D721Med (cell line): Measurements from ENCODE around the gene ASXL1.
"Not testable (repeated sequence)": the region's sequence is repeated elsewhere in the genome, so short reads cannot be mapped to it uniquely, and the experiment has no call there.

ENCODE experiments used
- DNase-seq: peaks from one replicate; pipeline ENCODE4 v3.0.0; 2011; ENCODE audit warnings: low spot score; ENCODE audit not compliant: insufficient read length
- FAIRE-seq: peaks from 2 replicates; lab custom pipeline; 2011; peaks lifted over from hg19 to GRCh38; lab: Jason Lieb, UNC
- TF ChIP-seq, protein P1 (sequence below): IDR thresholded peaks from 2 replicates; pipeline ENCODE4 v1.5.1; 2012; ENCODE audit warnings: mild to moderate bottlenecking, control low read depth; ENCODE audit not compliant: insufficient read depth; ENCODE audit errors: missing control alignments

The ASXL1 gene

DNA sequence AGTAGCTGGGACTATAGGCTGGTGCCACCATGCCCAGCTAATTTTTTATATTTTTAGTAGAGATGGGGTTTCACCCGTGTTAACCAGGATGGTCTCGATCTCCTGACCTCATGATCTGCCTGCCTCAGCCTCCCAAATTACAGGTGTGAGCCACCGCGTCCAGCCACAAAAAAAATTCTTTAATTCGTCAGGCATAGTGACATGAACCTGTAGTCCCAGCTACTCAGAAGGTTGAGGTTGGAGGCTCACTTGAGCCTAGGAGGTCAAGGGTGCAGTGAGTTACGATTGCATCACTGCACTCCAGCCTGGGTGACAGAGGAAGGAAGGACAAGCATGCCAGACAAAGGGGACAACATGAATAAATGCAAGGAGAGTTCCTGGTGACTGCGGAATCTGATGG lies 19.5 kb upstream of the ASXL1 start:
- no peak for FAIRE-seq
- TF ChIP-seq, protein P1, sequence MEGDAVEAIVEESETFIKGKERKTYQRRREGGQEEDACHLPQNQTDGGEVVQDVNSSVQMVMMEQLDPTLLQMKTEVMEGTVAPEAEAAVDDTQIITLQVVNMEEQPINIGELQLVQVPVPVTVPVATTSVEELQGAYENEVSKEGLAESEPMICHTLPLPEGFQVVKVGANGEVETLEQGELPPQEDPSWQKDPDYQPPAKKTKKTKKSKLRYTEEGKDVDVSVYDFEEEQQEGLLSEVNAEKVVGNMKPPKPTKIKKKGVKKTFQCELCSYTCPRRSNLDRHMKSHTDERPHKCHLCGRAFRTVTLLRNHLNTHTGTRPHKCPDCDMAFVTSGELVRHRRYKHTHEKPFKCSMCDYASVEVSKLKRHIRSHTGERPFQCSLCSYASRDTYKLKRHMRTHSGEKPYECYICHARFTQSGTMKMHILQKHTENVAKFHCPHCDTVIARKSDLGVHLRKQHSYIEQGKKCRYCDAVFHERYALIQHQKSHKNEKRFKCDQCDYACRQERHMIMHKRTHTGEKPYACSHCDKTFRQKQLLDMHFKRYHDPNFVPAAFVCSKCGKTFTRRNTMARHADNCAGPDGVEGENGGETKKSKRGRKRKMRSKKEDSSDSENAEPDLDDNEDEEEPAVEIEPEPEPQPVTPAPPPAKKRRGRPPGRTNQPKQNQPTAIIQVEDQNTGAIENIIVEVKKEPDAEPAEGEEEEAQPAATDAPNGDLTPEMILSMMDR: no peak

DNA sequence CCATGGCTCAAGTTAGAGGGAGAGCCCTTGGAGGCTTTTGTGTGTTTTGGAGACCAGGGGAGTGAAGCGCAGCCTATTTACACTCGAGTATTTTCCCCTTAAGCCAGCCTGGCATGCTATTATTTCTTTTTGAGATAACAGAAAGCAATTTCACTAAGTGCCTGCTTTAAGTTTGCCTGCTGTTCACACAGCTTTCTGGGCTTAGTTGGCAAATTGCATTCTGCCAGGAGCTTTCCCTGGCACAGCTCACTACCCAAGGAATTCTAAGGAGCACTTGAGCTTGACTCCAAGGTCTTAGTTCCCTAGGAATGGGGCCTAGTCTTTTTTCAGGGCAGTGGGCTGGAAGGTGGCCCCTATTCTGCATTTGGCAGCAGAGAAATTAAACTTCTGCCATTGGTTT lies 19.0 kb upstream of the ASXL1 start:
- FAIRE-seq: no peak

More for the DNA sequence above, 19.5 kb upstream of the ASXL1 start:
- no peak for DNase-seq

DNA sequence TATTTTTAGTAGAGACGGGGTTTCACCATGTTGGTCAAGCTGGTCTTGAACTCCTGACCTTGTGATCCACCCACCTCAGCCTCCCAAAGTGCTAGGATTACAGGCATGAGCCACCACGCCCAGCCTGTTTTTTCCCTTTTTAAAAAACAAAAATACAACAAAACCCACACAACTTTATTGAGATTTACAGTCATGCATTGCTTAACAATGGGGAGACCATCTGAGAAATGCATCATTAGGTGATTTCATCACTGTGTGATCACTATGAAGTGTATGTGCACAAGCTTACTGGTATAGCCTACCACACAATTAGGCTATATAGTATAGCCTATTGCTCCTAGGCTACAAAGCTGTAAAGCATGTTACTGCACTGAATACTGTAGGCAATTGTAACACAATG lies 17.1 kb upstream of the ASXL1 start:
- not testable (repeated sequence) for FAIRE-seq

More for the DNA sequence above, 19.0 kb upstream of the ASXL1 start:
- TF ChIP-seq, protein P1: no peak
- no peak for DNase-seq

DNA sequence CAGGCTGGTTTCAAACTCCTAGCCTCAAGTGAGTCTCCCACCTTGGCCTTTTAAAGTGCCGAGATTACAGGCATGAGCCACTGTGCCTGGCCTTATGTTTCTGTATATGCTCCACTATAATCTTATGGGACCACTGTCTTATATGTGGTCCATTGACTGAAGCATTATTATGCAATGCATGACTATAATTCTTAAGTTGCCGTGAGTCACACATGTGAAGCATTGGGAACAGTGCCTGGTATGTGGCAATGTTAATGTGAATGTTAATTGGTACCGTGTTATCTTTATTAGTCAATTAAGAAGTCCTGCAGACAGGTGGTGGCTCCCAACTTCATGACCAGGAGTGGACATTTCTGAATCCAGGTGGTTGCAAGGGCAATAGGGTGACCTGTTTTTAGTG lies 14.7 kb upstream of the ASXL1 start:
- DNase-seq (no peak), FAIRE-seq (no peak)
- TF ChIP-seq, protein P1: no peak

More for the DNA sequence above, 17.1 kb upstream of the ASXL1 start:
- DNase-seq: not testable (repeated sequence)

DNA sequence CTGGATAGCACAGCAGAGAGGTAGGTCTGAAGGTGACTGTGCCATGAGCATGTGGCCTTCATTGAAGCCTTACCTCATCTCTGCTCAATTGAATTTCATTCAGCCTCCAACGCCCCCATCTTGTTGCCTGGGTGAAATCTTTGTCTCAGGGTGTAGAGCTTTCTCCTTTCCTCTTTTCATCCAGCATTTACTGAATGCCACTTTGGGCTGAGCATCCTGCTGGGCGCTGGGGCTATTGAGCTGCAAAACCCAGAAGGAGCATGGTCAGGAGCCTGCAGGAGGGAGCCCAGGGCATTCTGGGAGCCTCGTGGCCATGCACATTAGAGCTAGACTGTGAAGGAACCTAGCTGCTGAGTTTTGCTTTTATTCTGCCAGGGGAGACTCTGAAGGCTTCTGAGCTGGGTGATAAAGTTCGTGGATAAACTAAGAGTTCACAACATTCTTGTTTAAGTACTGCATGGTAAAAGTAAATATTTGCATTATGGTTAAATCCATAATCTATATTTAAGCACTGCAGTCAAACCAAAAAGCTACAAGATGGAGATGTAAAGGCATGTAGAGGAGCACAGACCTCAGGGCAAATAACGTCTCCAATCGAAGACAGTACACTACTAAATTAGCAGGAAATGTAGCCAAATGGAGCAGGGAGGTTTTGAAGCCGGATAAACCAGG lies 13.2 kb upstream of the ASXL1 start:
- no peak for DNase-seq
- TF ChIP-seq, protein P1: no peak
- no peak for FAIRE-seq

DNA sequence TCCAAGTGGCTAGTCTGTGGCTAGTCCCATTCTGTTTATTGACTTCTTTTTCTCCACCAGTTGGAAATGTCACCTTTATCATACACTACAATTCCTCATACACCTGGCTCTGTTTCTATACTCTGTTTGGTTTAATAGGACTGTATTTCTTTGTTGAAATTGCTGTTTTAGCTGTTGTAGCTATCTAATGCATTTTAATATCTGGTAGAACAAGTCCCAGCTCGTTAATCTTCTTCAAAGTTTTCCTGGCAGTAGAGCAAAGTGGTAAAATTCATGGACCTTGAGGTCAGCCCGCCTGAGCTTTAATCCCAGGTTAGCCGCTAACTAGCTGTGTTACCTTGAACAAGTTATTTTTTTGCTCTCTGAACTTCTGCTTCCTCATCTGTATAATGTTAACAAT lies 9.9 kb upstream of the ASXL1 start:
- DNase-seq (no peak), FAIRE-seq (no peak)

DNA sequence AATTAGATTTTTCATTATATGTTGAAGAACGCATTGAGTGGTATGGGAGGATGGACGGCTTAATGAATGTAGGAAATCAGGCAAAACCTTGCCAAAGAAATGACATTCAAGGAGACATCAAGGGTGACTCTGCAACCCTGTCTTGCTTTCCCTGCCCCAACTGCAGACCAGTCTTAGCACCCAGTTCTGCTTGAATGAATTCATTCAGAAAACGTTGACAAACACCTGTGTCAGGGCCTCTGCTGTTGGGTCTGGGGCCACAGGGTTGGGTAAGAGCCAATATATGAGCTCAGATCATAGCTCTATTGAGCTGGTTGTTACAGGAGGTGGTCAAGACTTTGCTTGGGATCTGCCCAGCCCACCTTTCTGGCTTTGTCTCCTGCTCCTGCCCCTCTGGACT lies 7.7 kb upstream of the ASXL1 start:
- FAIRE-seq (no peak), DNase-seq (no peak)
- TF ChIP-seq, protein P1: no peak

More for the DNA sequence above, 9.9 kb upstream of the ASXL1 start:
- TF ChIP-seq, protein P1: no peak
